K562 (cell line): ENCODE results near the gene STEAP2. TPM values are rescaled to one million over a fixed set of nuclear protein-coding genes. Genes with fewer than 3 reads are reported as not detected.

Experiments used
- ATF1 ChIP-seq, 2 experiments: fragments of 450-650 bp in 1 of 2; IDR thresholded peaks; 2 replicates each; pipeline ENCODE4 v1.6.1; 2016; ENCODE audit warnings: missing compliant biosample characterization in 1 of 2, missing genetic modification characterization in 1 of 2
- ATF4 ChIP-seq: fragments of 450-650 bp; formaldehyde crosslinking; IDR thresholded peaks from 2 replicates; pipeline ENCODE4 v1.4.0; 2022; ENCODE audit warnings: mild to moderate bottlenecking, moderate library complexity
- EGR1 ChIP-seq: fragments of 450-650 bp; conservative IDR thresholded peaks from 2 replicates; pipeline ENCODE4 v1.6.1; 2017; ENCODE audit warnings: mild to moderate bottlenecking
- EHMT2 ChIP-seq: fragments of 450-650 bp; IDR thresholded peaks from 2 replicates; pipeline ENCODE4 v1.6.1; 2018; ENCODE audit warnings: antibody characterized with exemption
- ELK3 ChIP-seq: fragments of 450-650 bp; formaldehyde crosslinking; IDR thresholded peaks from 2 replicates; pipeline ENCODE4 v1.4.0; 2020; ENCODE audit warnings: mild to moderate bottlenecking
- FUS ChIP-seq: fragments of 200-400 bp; formaldehyde crosslinking; optimal IDR thresholded peaks from 2 replicates; pipeline ENCODE3; 2017; ENCODE audit warnings: low read depth, low read length
- HNRNPH1 ChIP-seq: fragments of 200-400 bp; formaldehyde crosslinking; optimal IDR thresholded peaks from 2 replicates; pipeline ENCODE3; 2017; ENCODE audit warnings: low read depth, mild to moderate bottlenecking, low read length, moderate library complexity
- HNRNPK ChIP-seq: fragments of 200-400 bp; formaldehyde crosslinking; IDR thresholded peaks from one replicate; pipeline ENCODE4 v1.6.1; 2018; ENCODE audit warnings: mild to moderate bottlenecking, low read depth, low read length; ENCODE audit not compliant: poor library complexity, severe bottlenecking
- MGA ChIP-seq: fragments of 450-650 bp; IDR thresholded peaks from 2 replicates; pipeline ENCODE4 v1.6.1; 2016; ENCODE audit warnings: mild to moderate bottlenecking, moderate library complexity
- TCF3 ChIP-seq: sonication (generic); formaldehyde crosslinking; IDR thresholded peaks from 2 replicates; pipeline ENCODE4 v1.4.0; 2020; ENCODE audit warnings: mild to moderate bottlenecking, missing genetic modification reagents
- ZNF146 ChIP-seq: IDR thresholded peaks from one replicate; pipeline ENCODE4 v1.6.1; 2018; ENCODE audit warnings: missing compliant biosample characterization; ENCODE audit not compliant: unreplicated experiment
- polyA plus RNA-seq, 8 experiments: library from polyadenylated mRNA; depleted of rRNA in 4 of 8; stranded (reverse) in 5 of 8; unstranded in 3 of 8; fragments of >200 nt; fragmentation: Nextera tagmentation in 2 of 8; fragmentation: Illumina TruSeq in 1 of 8; extraction: Ambion mirVana in 2 of 8; extraction: Trizol in 1 of 8; gene quantifications; 2 replicates each; pipeline versions ENCODE4 v1.2.1 to v1.2.3, GENCODE V29; 2011 to 2014; ENCODE audit warnings: inconsistent platforms in 1 of 8, missing spikeins in 1 of 8
- total RNA-seq, 7 experiments: library from RNA; depleted of rRNA in 6 of 7; stranded (reverse); fragments of >200 nt in 6 of 7; fragmentation: Illumina TruSeq in 2 of 7; extraction: Trizol in 2 of 7; gene quantifications; 2 replicates each; pipeline versions ENCODE4 v1.2.1 to v1.2.3, GENCODE V29; 2011 to 2021; ENCODE audit warnings: low replicate concordance in 1 of 7

Gene STEAP2
- total and polyA plus RNA-seq, 9 of the 15 experiments (the other 6 are each of a cell fraction or from before 2014, with no cell fraction given): 0.02 to 0.03 TPM; not detected in 7

GRCh38 chr7:90222811-90223725 is 11.5 kb downstream of the STEAP2 start (continued):
- no peak for TF ChIP-seq MGA
- TF ChIP-seq ZNF146 (CRISPR knock-in tag): no peak
- TF ChIP-seq ELK3: no peak
- TF ChIP-seq HNRNPK: no peak
- no peak for TF ChIP-seq FUS
- TF ChIP-seq ATF1 (CRISPR knock-in tag; IDR thresholded peaks at IDR 0.05): no peak
- TF ChIP-seq ATF1 (tag; IDR thresholded peaks at IDR 0.05): no peak
- no peak for TF ChIP-seq ATF4 (CRISPR knock-in tag)
- no peak for TF ChIP-seq EHMT2
- peak; percentile 70 for TF ChIP-seq EGR1
- no peak for TF ChIP-seq TCF3 (CRISPR knock-in tag)
- no peak for TF ChIP-seq HNRNPH1
